GM13976 (cell line): ENCODE results near the gene TGM3.

ENCODE experiments used
- DNase-seq: peaks from one replicate; pipeline ENCODE4 v3.0.0; 2012; ENCODE audit warnings: low spot score
- CTCF ChIP-seq: IDR thresholded peaks from 2 replicates; pipeline ENCODE4 v1.5.1; 2012; ENCODE audit warnings: borderline replicate concordance, mild to moderate bottlenecking; ENCODE audit not compliant: insufficient read depth; ENCODE audit errors: extremely low read depth, missing control alignments, control extremely low read depth
- in situ Hi-C: fragments of 300-500 bp; cut with MboI; formaldehyde crosslinking; loops from one replicate; pipeline ENCODE4 v1.12.0; 2022; ENCODE audit warnings: low sequenced_read_pairs, mixed read lengths, inconsistent platforms; ENCODE audit not compliant: unreplicated experiment

The TGM3 gene

GRCh38 chr20:2385026-2385425, 89.2 kb downstream of the TGM3 start:
- DNase-seq, result no peak
- in situ Hi-C loops, result no loop called here

GRCh38 chr20:2385496-2385895, 89.7 kb downstream of the TGM3 start:
- in situ Hi-C loops, result no loop called here
- TF ChIP-seq CTCF, result no peak
- no peak for DNase-seq

More at GRCh38 chr20:2385026-2385425, 89.2 kb downstream of the TGM3 start:
- no peak for TF ChIP-seq CTCF

GRCh38 chr20:2386516-2387179, 90.8 kb downstream of the TGM3 start:
- no peak for DNase-seq
- TF ChIP-seq CTCF, result no peak
- in situ Hi-C loops, result no loop called here

- TF ChIP-seq CTCF, result peak; percentile 49
- in situ Hi-C loops, result no loop called here
- peak; percentile 72 for DNase-seq
These were observed 91.4 kb downstream of the TGM3 start for GRCh38 chr20:2387180-2387577.

GRCh38 chr20:2387580-2387979, 91.8 kb downstream of the TGM3 start:
- in situ Hi-C loops, result no loop called here
- no peak for TF ChIP-seq CTCF
- no peak for DNase-seq
